ENCODE results near the gene MPC1L. TPM values are rescaled to one million over a fixed set of nuclear protein-coding genes. Genes with fewer than 3 reads are reported as not detected.

MPC1L gene
- total RNA-seq, 1 experiment from 2014 or later = not detected

- Histone ChIP-seq H3K27ac (ENCODE audit: low read length) (no peak overlapping the region), H4K20me1 (ENCODE audit: low read length) (no peaks in the 10 kb centered on the region), H3K9me3 (ENCODE audit: low read length) (no peaks in the 10 kb centered on the region), H3K27me3 (ENCODE audit: low read length) (no peaks in the 10 kb centered on the region), H3K4me2 (ENCODE audit: low read length) (no peak overlapping the region), H3K79me2 (ENCODE audit: low read length) (no peaks in the 10 kb centered on the region), H3K4me1 (ENCODE audit: insufficient read depth, low read length) (no peaks in the 10 kb centered on the region), H3F3A (ENCODE audit: low read length, unreplicated experiment) (no peaks in the 10 kb centered on the region), H3K4me3 (ENCODE audit: low read length) (no peak overlapping the region), H3K9ac (ENCODE audit: low read length) (no peak overlapping the region), H3K9me2 (replicated peaks; ENCODE audit: low read length) (no peaks in the 10 kb centered on the region), H2AFZ (ENCODE audit: low read length) (no peak overlapping the region), H3K36me3 (ENCODE audit: low read depth, low read length) (0 out of 2 replicates have a peak, but pooled peaks cover 8% of the 10 kb centered on the region)
- TF ChIP-seq EZH2phosphoT487 (IDR thresholded peaks at IDR 0.05; ENCODE audit: borderline replicate concordance, low read length) (no peak), EZH2 (IDR thresholded peaks at IDR 0.05; ENCODE audit: low read length, unreplicated experiment) (no peak), CTCF (conservative IDR thresholded peaks at IDR 0.05; ENCODE audit: low read depth, low read length) (no peak)
- DNase-seq = no peak
- POLR2A ChIA-PET (ENCODE audit: unreplicated experiment) = no interaction called here
- CTCF ChIA-PET = no interaction called here
- no TSS peak for BruUV-seq (replicated peaks)
- intact Hi-C loops (cut with micrococcal nuclease) = no loop called here
- ATAC-seq = no peak
These were observed 437 bp downstream of the MPC1L start for GRCh38 chrX:40623665-40624064.

GRCh38 chrX:40625294-40625693 lies 2.1 kb downstream of the MPC1L start:
- Histone ChIP-seq H3K4me3 (ENCODE audit: low read length) (no peak overlapping the region), H3K9me2 (replicated peaks; ENCODE audit: low read length) (no peaks in the 10 kb centered on the region), H3K4me2 (ENCODE audit: low read length) (no peak overlapping the region), H3K9me3 (ENCODE audit: low read length) (no peaks in the 10 kb centered on the region), H3K4me1 (ENCODE audit: insufficient read depth, low read length) (no peaks in the 10 kb centered on the region), H3K36me3 (ENCODE audit: low read depth, low read length) (peaks cover 21% of the 10 kb centered on the region), H2AFZ (ENCODE audit: low read length) (no peak overlapping the region), H3K27me3 (ENCODE audit: low read length) (no peaks in the 10 kb centered on the region), H3F3A (ENCODE audit: low read length, unreplicated experiment) (no peaks in the 10 kb centered on the region), H3K79me2 (ENCODE audit: low read length) (no peaks in the 10 kb centered on the region), H3K27ac (ENCODE audit: low read length) (no peak overlapping the region), H4K20me1 (ENCODE audit: low read length) (no peaks in the 10 kb centered on the region), H3K9ac (ENCODE audit: low read length) (no peak overlapping the region)
- DNase-seq (no peak), ATAC-seq (no peak)
- BruUV-seq (replicated peaks) = no TSS peak
- POLR2A ChIA-PET (ENCODE audit: unreplicated experiment) = interaction anchor here (0.6 kb wide), 1 partner anchor 8 kb away, joined by 4 read pairs; no protein-coding TSS in a partner anchor
- intact Hi-C loops (cut with micrococcal nuclease) = no loop called here
- CTCF ChIA-PET = no interaction called here
- TF ChIP-seq EZH2 (IDR thresholded peaks at IDR 0.05; ENCODE audit: low read length, unreplicated experiment) (no peak), CTCF (conservative IDR thresholded peaks at IDR 0.05; ENCODE audit: low read depth, low read length) (no peak), EZH2phosphoT487 (IDR thresholded peaks at IDR 0.05; ENCODE audit: borderline replicate concordance, low read length) (no peak)

GRCh38 chrX:40628506-40628905 lies 5.3 kb downstream of the MPC1L start:
- POLR2A ChIA-PET (ENCODE audit: unreplicated experiment) = no interaction called here
- Histone ChIP-seq H3K79me2 (ENCODE audit: low read length) (no peaks in the 10 kb centered on the region), H3K9me3 (ENCODE audit: low read length) (no peaks in the 10 kb centered on the region), H3K36me3 (ENCODE audit: low read depth, low read length) (peaks cover 27% of the 10 kb centered on the region), H4K20me1 (ENCODE audit: low read length) (no peaks in the 10 kb centered on the region), H3K27ac (ENCODE audit: low read length) (no peak overlapping the region), H3F3A (ENCODE audit: low read length, unreplicated experiment) (no peaks in the 10 kb centered on the region), H3K27me3 (ENCODE audit: low read length) (no peaks in the 10 kb centered on the region), H3K9me2 (replicated peaks; ENCODE audit: low read length) (no peaks in the 10 kb centered on the region), H3K9ac (ENCODE audit: low read length) (no peak overlapping the region), H3K4me2 (ENCODE audit: low read length) (no peak overlapping the region), H3K4me1 (ENCODE audit: insufficient read depth, low read length) (no peaks in the 10 kb centered on the region), H2AFZ (ENCODE audit: low read length) (no peak overlapping the region), H3K4me3 (ENCODE audit: low read length) (no peak overlapping the region)
- CTCF ChIA-PET = no interaction called here
- intact Hi-C loops (cut with micrococcal nuclease) = no loop called here
- no peak for DNase-seq
- ATAC-seq = no peak
- no peak for TF ChIP-seq EZH2 (IDR thresholded peaks at IDR 0.05; ENCODE audit: low read length, unreplicated experiment)
- TF ChIP-seq EZH2phosphoT487 (IDR thresholded peaks at IDR 0.05; ENCODE audit: borderline replicate concordance, low read length) = no peak
- no peak for TF ChIP-seq CTCF (conservative IDR thresholded peaks at IDR 0.05; ENCODE audit: low read depth, low read length)
- no TSS peak for BruUV-seq (replicated peaks)
